Activated naive CD4-positive, alpha-beta T cell treated with anti-CD3 and anti-CD28 coated beads, Interleukin-2, amount 50 U/mL, for 72 hours (primary cell): Measurements from ENCODE around the gene FLNC. TPM values are rescaled to one million over a fixed set of nuclear protein-coding genes. Genes with fewer than 3 reads are reported as not detected.
A peak's percentile ranks its signal among the peaks of the same experiment; 100 is the strongest.

Experiments used
- ATAC-seq, 2 donors: fragments of 150-1000 bp; cut with Tn5 transposase; 2 replicates each; pipeline ENCODE4 v1.10.0; 2021; ENCODE audit warnings: mild to moderate bottlenecking in 2 of 2, moderate library complexity in 2 of 2
- DNase-seq, 2 donors: peaks; one replicate each; pipeline ENCODE4 v3.0.0; 2021 to 2022; ENCODE audit warnings: low spot score in 2 of 2
- H3K27ac Mint-ChIP-seq, 2 donors: one replicate each; pipeline ENCODE4 v1.8.0; 2022; ENCODE audit warnings: mild to moderate bottlenecking in 2 of 2, mixed read lengths in 2 of 2
- H3K36me3 Mint-ChIP-seq, 2 donors: one replicate each; pipeline ENCODE4 v1.8.0; 2022; ENCODE audit warnings: mixed read lengths in 2 of 2
- H3K9me3 Mint-ChIP-seq, 2 donors: one replicate each; pipeline ENCODE4 v1.8.0; 2022; ENCODE audit warnings: mixed read lengths in 2 of 2
- total RNA-seq, 2 donors: library from RNA; stranded (reverse); gene quantifications; one replicate each; pipeline ENCODE4 v1.2.3, GENCODE V29; 2022

Gene FLNC
- total RNA-seq, 2 donors from 2014 or later, result 0.02 to 0.14 TPM

- H3K27ac Mint-ChIP-seq, result peak overlapping the region in 1 of 2 donors; percentile 13
- no peaks in the 10 kb centered on the region for H3K9me3 Mint-ChIP-seq
- ATAC-seq, result no peak
- DNase-seq, result no peak
- H3K36me3 Mint-ChIP-seq, result no peaks in the 10 kb centered on the region
These were observed 16.7 kb downstream of the FLNC start for GRCh38 chr7:128846781-128847444.

- Mint-ChIP-seq H3K36me3 (no peaks in the 10 kb centered on the region), H3K9me3 (no peaks in the 10 kb centered on the region), H3K27ac (no peak overlapping the region)
- no peak for DNase-seq
- no peak for ATAC-seq
These were observed 17.6 kb downstream of the FLNC start for GRCh38 chr7:128847721-128848211.

- no peaks in the 10 kb centered on the region for H3K36me3 Mint-ChIP-seq
- H3K9me3 Mint-ChIP-seq, result no peaks in the 10 kb centered on the region
- ATAC-seq, result no peak
These were observed 18.3 kb downstream of the FLNC start for GRCh38 chr7:128848289-128849155.

DNA sequence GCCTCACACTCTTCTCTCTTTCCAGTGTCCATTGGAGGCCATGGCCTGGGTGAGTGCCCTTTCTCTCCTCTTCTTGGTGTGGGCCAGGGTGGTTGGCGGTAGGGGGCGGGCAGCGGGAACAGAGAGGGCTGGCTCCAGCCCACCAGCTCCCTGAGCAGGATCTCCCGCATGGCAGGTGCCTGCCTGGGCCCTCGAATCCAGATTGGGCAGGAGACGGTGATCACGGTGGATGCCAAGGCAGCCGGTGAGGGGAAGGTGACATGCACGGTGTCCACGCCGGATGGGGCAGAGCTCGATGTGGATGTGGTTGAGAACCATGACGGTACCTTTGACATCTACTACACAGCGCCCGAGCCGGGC, 18.9 kb downstream of the FLNC start:
- Mint-ChIP-seq H3K9me3 (no peaks in the 10 kb centered on the region), H3K27ac (no peak overlapping the region), H3K36me3 (no peaks in the 10 kb centered on the region)
- ATAC-seq, result no peak
- no peak for DNase-seq

More at GRCh38 chr7:128848289-128849155, 18.3 kb downstream of the FLNC start:
- no peak for DNase-seq
- H3K27ac Mint-ChIP-seq, result no peak overlapping the region

DNA sequence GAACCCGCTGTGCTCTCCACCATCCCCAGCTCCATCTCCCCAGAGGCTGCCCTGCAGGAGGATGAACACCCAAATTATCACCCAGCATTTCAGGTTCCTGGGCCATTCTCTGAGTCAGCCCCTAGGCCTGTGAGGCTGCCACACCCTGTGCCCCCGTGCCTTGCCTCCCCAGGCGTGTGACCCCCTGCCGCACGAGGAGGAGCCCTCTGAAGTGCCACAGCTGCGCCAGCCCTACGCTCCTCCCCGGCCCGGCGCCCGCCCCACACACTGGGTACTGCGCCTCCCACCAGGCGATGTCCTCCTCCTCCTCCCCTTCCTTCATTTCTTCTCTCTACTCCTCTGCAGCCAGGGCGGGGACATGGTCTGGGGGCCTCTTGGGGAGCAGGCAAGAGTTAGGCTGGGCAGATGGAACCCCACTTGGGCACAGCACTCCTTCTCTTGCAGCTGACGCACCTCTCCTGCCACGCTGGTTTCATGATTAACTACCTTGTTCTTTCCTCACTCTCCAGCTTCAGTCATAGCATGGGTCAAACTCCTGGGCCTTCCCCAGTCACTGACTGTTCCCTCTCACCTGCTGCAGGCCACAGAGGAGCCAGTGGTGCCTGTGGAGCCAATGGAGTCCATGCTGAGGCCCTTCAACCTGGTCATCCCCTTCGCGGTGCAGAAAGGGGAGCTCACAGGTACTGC, 19.7 kb downstream of the FLNC start:
- ATAC-seq (no peak), DNase-seq (no peak)
- Mint-ChIP-seq H3K9me3 (no peaks in the 10 kb centered on the region), H3K27ac (no peak overlapping the region), H3K36me3 (no peaks in the 10 kb centered on the region)

DNA sequence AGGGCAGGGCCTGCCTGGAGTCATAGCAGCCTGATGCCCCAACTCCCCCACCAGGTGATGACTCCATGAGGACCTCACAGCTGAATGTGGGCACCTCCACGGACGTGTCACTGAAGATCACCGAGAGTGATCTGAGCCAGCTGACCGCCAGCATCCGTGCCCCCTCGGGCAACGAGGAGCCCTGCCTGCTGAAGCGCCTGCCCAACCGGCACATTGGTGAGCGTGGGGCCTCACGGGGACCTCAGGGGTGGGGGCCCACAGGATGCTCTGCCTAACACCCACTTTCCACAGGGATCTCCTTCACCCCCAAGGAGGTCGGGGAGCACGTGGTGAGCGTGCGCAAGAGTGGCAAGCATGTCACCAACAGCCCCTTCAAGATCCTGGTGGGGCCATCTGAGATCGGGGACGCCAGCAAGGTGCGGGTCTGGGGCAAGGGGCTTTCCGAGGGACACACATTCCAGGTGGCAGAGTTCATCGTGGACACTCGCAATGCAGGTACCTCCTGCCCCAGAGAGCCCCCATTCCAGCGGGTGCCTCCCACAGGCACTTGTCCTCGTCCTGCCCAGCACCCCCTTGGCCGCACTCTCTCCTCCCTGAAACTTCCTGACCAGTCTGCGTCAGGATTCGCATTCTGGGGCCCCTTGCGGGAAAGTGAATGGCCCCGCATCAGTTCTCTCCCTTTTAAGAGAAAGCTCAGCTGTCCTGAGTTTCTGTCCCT, 22.5 kb downstream of the FLNC start:
- DNase-seq (no peak), ATAC-seq (no peak)
- Mint-ChIP-seq H3K27ac (peak overlapping the region in 1 of 2 donors; percentile 81), H3K9me3 (no peaks in the 10 kb centered on the region), H3K36me3 (no peaks in the 10 kb centered on the region)

GRCh38 chr7:128853799-128854198, 23.6 kb downstream of the FLNC start:
- ATAC-seq (no peak), DNase-seq (no peak)
- H3K9me3 Mint-ChIP-seq, result no peaks in the 10 kb centered on the region
- no peaks in the 10 kb centered on the region for H3K36me3 Mint-ChIP-seq
- H3K27ac Mint-ChIP-seq, result no peak overlapping the region

DNA sequence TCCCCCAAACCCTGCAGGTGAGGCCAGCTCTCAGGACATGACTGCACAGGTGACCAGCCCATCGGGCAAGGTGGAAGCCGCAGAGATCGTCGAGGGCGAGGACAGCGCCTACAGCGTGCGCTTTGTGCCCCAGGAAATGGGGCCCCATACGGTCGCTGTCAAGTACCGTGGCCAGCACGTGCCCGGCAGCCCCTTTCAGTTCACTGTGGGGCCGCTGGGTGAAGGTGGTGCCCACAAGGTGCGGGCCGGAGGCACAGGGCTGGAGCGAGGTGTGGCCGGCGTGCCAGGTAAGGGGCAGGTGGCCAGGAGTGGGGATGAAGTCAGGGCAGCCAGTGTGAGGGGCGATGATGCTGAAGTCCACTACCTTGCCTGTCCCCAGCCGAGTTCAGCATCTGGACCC, 24.2 kb downstream of the FLNC start:
- ATAC-seq (no peak), DNase-seq (no peak)
- no peak overlapping the region for H3K27ac Mint-ChIP-seq
- no peaks in the 10 kb centered on the region for H3K9me3 Mint-ChIP-seq
- no peaks in the 10 kb centered on the region for H3K36me3 Mint-ChIP-seq

DNA sequence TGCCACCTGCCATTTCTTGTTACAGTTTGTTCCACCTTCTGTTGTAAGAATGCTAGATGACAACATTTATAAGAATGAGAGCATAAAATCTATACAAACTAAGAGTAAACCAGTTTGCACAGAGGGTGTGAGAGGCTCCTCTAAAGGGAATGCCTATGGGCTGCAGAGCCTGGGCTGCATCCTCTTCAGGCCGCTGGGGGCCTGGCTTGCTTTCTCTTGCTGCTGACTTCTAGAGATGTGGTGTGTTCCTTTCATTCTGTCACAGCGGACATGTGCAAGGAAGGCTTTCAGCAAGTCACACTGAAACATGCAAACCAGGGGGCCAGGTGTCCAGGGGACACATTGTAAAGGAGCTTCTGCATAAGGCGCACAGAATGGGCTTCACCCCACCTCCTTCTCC, 25.4 kb downstream of the FLNC start:
- Mint-ChIP-seq H3K9me3 (no peaks in the 10 kb centered on the region), H3K27ac (peak overlapping the region in 1 of 2 donors; percentile 15), H3K36me3 (no peaks in the 10 kb centered on the region)
- DNase-seq (no peak), ATAC-seq (no peak)

GRCh38 chr7:128856001-128856718, 26.0 kb downstream of the FLNC start:
- DNase-seq (no peak), ATAC-seq (no peak)
- no peaks in the 10 kb centered on the region for H3K9me3 Mint-ChIP-seq
- no peaks in the 10 kb centered on the region for H3K36me3 Mint-ChIP-seq
- peak overlapping the region in 1 of 2 donors; percentile 36 for H3K27ac Mint-ChIP-seq

GRCh38 chr7:128858380-128859231, 28.4 kb downstream of the FLNC start:
- no peak for DNase-seq
- Mint-ChIP-seq H3K27ac (no peak overlapping the region), H3K9me3 (no peaks in the 10 kb centered on the region), H3K36me3 (peaks cover 6 to 12% of the 10 kb centered on the region in 2 donors)
- no peak for ATAC-seq

DNA sequence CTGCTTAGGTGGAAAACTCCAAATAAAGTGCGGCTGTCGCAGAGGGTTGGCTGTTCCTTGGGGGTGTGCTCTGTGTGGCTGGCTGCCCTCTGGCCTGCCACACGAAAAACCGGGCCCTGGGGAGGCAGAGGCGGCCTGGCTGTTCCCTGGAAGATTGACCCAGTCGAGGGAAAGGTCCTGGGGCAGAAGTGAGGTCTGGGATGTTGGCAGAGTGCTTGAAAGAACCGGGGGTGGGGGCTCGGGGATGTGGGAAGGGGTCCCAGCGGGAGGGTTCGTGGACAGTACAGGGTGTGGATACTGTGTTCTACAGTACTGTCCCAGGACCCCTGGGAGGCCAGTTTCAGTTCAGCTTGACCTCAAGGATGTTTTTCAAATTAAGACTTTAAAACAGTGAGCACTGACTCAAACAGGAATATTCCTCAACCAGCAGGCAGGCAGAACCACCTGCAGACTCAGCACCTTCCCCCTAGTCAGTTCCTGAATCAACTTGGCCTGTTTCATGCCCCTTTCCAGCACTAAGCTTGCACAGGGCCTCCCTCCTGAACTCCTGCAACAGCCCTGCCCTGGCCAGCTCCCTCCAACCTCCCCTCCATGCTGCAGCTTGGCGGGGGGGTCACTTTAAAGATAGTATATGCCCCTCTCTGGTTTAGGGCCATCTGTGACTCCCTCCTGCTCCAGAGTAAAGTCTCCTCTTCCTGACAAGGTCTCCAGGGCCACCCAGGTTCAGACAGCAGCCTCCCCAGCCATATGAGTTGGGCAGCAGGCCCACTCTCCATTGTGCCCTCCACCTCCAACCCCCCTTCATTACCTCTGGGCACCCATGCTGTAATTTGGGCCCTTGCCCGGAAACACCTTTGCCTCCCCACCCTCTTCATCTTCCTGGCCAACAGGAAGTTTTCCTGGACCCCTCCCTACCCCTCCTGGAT, 29.3 kb downstream of the FLNC start:
- no peak overlapping the region for H3K27ac Mint-ChIP-seq
- ATAC-seq, result no peak

DNA sequence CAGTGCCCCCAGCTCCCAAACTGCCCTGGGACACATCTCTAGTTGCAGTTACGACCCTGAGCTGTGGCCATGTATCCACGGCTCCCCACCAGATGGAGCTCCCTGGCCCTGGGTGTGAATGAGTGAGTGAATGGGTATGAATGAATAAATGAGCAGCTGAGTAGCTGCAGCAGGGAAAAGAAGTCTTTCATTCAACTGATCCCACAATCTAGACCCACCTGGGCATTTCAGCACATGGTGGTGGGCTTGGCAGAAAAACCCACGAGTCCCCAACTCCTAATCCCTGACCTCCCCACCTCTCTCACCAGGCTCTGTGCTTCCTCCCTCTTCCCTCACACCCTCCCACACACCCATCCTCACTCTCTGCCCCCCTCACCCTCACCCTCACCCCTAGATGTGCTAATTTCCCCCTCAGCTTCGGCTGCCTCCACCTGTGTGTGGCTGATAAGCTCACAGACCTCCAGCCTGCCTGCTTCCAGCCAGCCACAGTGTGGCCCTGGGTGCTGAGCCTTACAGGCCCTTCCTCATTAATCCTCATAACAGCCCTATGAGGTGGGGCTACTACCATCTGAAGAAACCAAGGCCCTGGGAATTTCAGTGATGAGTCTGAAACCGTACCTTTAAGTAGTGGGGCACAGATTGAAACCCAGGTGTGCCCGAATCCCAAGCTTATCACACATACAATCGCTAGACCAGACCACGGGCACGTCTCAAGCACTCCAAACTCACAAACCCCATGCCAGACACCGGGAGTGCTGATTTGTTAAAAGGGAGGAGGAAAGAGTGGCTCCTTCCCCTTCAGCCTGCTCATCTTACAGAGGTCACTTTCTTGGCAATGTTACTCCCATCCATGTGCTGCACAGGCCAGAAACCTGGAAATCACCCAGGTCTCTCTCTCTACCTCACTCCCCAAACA, 30.2 kb downstream of the FLNC start:
- DNase-seq (no peak), ATAC-seq (no peak)
- Mint-ChIP-seq H3K9me3 (no peaks in the 10 kb centered on the region), H3K36me3 (peaks cover 7 to 16% of the 10 kb centered on the region in 2 donors), H3K27ac (no peak overlapping the region)

More for the DNA sequence above, 29.3 kb downstream of the FLNC start:
- H3K9me3 Mint-ChIP-seq, result no peaks in the 10 kb centered on the region
- DNase-seq, result no peak
- H3K36me3 Mint-ChIP-seq, result peaks cover 6 to 12% of the 10 kb centered on the region in 2 donors
